Measurements from ENCODE around the gene CMYA5.
"Not testable (repeated sequence)": the region's sequence is repeated elsewhere in the genome, so short reads cannot be mapped to it uniquely, and the experiment has no call there.

DNA sequence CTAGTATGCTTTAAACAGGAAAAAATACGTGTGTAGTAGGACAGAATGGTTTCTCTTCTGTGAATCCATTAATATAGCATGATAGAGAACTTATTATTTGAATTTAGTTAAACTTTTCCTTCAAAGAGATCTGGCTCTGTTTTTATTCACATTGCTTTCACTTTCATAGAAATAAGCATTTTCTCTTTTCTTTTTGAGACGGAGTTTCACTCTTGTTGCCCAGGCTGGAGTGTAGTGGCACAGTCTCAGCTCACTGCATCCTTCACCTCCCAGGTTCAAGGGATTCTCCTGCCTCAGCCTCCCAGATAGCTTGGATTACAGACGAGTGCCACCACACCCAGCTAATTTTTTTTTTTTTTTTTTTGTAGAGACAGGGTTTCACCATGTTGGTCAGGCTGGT, 7.5 kb upstream of the CMYA5 start:
- not testable (repeated sequence) for TF ChIP-seq POLR2AphosphoS5 (IDR thresholded peaks at IDR 0.05; ENCODE audit: borderline replicate concordance, low read depth, low read length); EZH2 (IDR thresholded peaks at IDR 0.05); FOXP2 (optimal IDR thresholded peaks at IDR 0.05; ENCODE audit: control extremely low read depth, extremely low read length, insufficient read depth)

Measured in SK-N-MC (cell line).